A673 (cell line): Measurements from ENCODE around the gene LTF. TPM values are rescaled to one million over a fixed set of nuclear protein-coding genes. Genes with fewer than 3 reads are reported as not detected.
A peak's percentile ranks its signal among the peaks of the same experiment; 100 is the strongest.

Experiments
- BruUV-seq: library from RNA; stranded (reverse); fragments of 400-500 nt; replicated peaks from 2 replicates; lab custom pipeline; 2021; lab: Mats Ljungman, UMichigan
- CTCF ChIA-PET: fragments of 300-600 bp; sonication (Branson Sonifier 250); formaldehyde crosslinking; loops from one replicate; lab custom pipeline; 2022; ENCODE audit warnings: antibody characterized with exemption; lab: Charles Lee
- POLR2A ChIA-PET: fragments of 300-600 bp; sonication (Branson Sonifier 250); formaldehyde crosslinking; loops from one replicate; lab custom pipeline; 2022; ENCODE audit warnings: antibody characterized with exemption; ENCODE audit not compliant: low non-redundant PET; lab: Charles Lee
- DNase-seq: peaks from one replicate; pipeline ENCODE4 v3.0.0-alpha.2; 2015; ENCODE audit warnings: low spot score
- H3K27ac ChIP-seq: fragments of 200-600 bp; sonication (generic); 2 replicates; pipeline ENCODE4 v1.5.1; 2016; ENCODE audit warnings: mixed run types, low read depth, mild to moderate bottlenecking, mixed read lengths, antibody characterized with exemption, low read length; ENCODE audit not compliant: poor library complexity, severe bottlenecking
- H3K27me3 ChIP-seq: fragments of 200-600 bp; sonication (generic); replicated peaks from 2 replicates; pipeline ENCODE4 v1.6.1; 2017; ENCODE audit warnings: mixed run types, low read depth, mild to moderate bottlenecking, mixed read lengths, antibody characterized with exemption, low read length; ENCODE audit not compliant: insufficient read depth, poor library complexity
- H3K36me3 ChIP-seq: fragments of 200-600 bp; sonication (generic); 2 replicates; pipeline ENCODE4 v1.6.1; 2016; ENCODE audit warnings: mixed run types, mild to moderate bottlenecking, mixed read lengths, antibody characterized with exemption, low read length; ENCODE audit not compliant: insufficient read depth, poor library complexity, severe bottlenecking
- H3K4me1 ChIP-seq: fragments of 200-600 bp; sonication (generic); 2 replicates; pipeline ENCODE4 v1.6.1; 2017; ENCODE audit warnings: mixed run types, mild to moderate bottlenecking, mixed read lengths, antibody characterized with exemption, low read length; ENCODE audit not compliant: insufficient read depth, poor library complexity, severe bottlenecking
- H3K4me3 ChIP-seq: fragments of 200-600 bp; sonication (generic); 2 replicates; pipeline ENCODE4 v1.5.1; 2016; ENCODE audit warnings: low read depth, mixed run types, mild to moderate bottlenecking, mixed read lengths, low read length; ENCODE audit not compliant: poor library complexity, severe bottlenecking
- H3K9me3 ChIP-seq: fragments of 200-600 bp; sonication (generic); 2 replicates; pipeline ENCODE4 v1.6.1; 2016; ENCODE audit warnings: mixed run types, low read depth, mild to moderate bottlenecking, mixed read lengths, antibody characterized with exemption, low read length; ENCODE audit not compliant: poor library complexity, severe bottlenecking
- CTCF ChIP-seq: fragments of 300-800, 200-600 bp; sonication (generic); conservative IDR thresholded peaks from 2 replicates; pipeline ENCODE4 v1.5.1; 2017; ENCODE audit warnings: low read depth, mild to moderate bottlenecking, antibody characterized with exemption, low read length, moderate library complexity, mixed read lengths
- EZH2 ChIP-seq: fragments of 200-600 bp; sonication (generic); IDR thresholded peaks from 2 replicates; pipeline ENCODE4 v1.6.1; 2017; ENCODE audit warnings: borderline replicate concordance, low read depth, mild to moderate bottlenecking, mixed read lengths, antibody characterized with exemption, low read length; ENCODE audit not compliant: poor library complexity, severe bottlenecking
- intact Hi-C: fragments of 100-400 bp; cut with micrococcal nuclease; formaldehyde crosslinking; loops from one replicate; pipeline ENCODE4 v1.10.0; 2022; ENCODE audit not compliant: unreplicated experiment
- total RNA-seq: library from RNA; stranded (reverse); gene quantifications from 2 replicates; pipeline ENCODE4 v1.2.3, GENCODE V29; 2021

Gene LTF
- total RNA-seq, 1 experiment from 2014 or later = not detected

GRCh38 chr3:46449755-46450552 is 14.8 kb downstream of the LTF start:
- DNase-seq = no peak
- BruUV-seq = no TSS peak
- Histone ChIP-seq H3K4me1 (no peaks in the 10 kb centered on the region), H3K27me3 (no peaks in the 10 kb centered on the region), H3K36me3 (no peaks in the 10 kb centered on the region), H3K9me3 (no peaks in the 10 kb centered on the region), H3K4me3 (no peak overlapping the region), H3K27ac (no peak overlapping the region)
- intact Hi-C loops = no loop called here
- POLR2A ChIA-PET = no interaction called here
- CTCF ChIA-PET = no interaction called here
- TF ChIP-seq CTCF = peak; percentile 66
- TF ChIP-seq EZH2 = no peak

- no TSS peak for BruUV-seq
- no peaks in the 10 kb centered on the region for H3K27me3 ChIP-seq
- POLR2A ChIA-PET = no interaction called here
- no peak for TF ChIP-seq EZH2
- TF ChIP-seq CTCF = no peak
- no peaks in the 10 kb centered on the region for H3K4me1 ChIP-seq
- no peaks in the 10 kb centered on the region for H3K36me3 ChIP-seq
- no peak for DNase-seq
- CTCF ChIA-PET = no interaction called here
- no peak overlapping the region for H3K27ac ChIP-seq
- intact Hi-C loops = no loop called here
- no peak overlapping the region for H3K4me3 ChIP-seq
- H3K9me3 ChIP-seq = no peaks in the 10 kb centered on the region
Measured at GRCh38 chr3:46448721-46449120, 16.0 kb downstream of the LTF start.

GRCh38 chr3:46447228-46447985 is 17.3 kb downstream of the LTF start:
- CTCF ChIA-PET = no interaction called here

More at GRCh38 chr3:46447228-46447985, 17.3 kb downstream of the LTF start:
- Histone ChIP-seq H3K27me3 (no peaks in the 10 kb centered on the region), H3K4me1 (no peaks in the 10 kb centered on the region), H3K36me3 (no peaks in the 10 kb centered on the region), H3K9me3 (no peaks in the 10 kb centered on the region), H3K4me3 (no peak overlapping the region), H3K27ac (no peak overlapping the region)
- intact Hi-C loops = no loop called here
- POLR2A ChIA-PET = no interaction called here
- no peak for DNase-seq
- BruUV-seq = no TSS peak
- TF ChIP-seq EZH2 = no peak
- no peak for TF ChIP-seq CTCF
